Cardiac septum (tissue), 1 donor: ENCODE data around the gene INTS11. TPM values are rescaled to one million over a fixed set of nuclear protein-coding genes. Genes with fewer than 3 reads are reported as not detected.

Experiments used
- microRNA-seq: library from miRNA; unstranded; fragments of <30 nt; microRNA quantifications from one replicate; pipeline ENCODE4 v1.2.0, GENCODE V29; 2020
- total RNA-seq: library from RNA; stranded (reverse); fragmentation: NEBNext Ultra II Directional; extraction: Animal tissue kit (Norgen Biotek cat#: 25700); gene quantifications from one replicate; pipeline ENCODE4 v1.2.1, GENCODE V29; 2021
- donor health status: DM: no; HTN: no; CAD: no.

INTS11 gene
- total RNA-seq, 1 donor from 2014 or later, result 73.8 TPM

Small RNA genes within 50 kb of the gene (microRNA-seq; reads per million reads assigned to microRNA genes)
- not detected for gene MIR6726
- not detected for gene MIR6727
- gene MIR6808, result not detected

Other genes starting within 250 kb of the INTS11 start
- 5.4 TPM for gene C1orf159, start 208.6 kb downstream of the INTS11 start, total RNA-seq
- 0.22 TPM for gene TTLL10, start 150.8 kb downstream of the INTS11 start, total RNA-seq
- 0.19 TPM for gene TNFRSF18, start 118.1 kb downstream of the INTS11 start, total RNA-seq
- gene TNFRSF4, start 110.5 kb downstream of the INTS11 start, total RNA-seq, result 4.3 TPM
- gene SDF4, start 92.7 kb downstream of the INTS11 start, total RNA-seq, result 139 TPM
- 11.1 TPM for gene B3GALT6, start 92.4 kb downstream of the INTS11 start, total RNA-seq
- gene C1QTNF12, start 77.9 kb downstream of the INTS11 start, total RNA-seq, result 2.6 TPM
- 37.2 TPM for gene UBE2J2, start 50.8 kb downstream of the INTS11 start, total RNA-seq
- 2.4 TPM for gene SCNN1D, start 44.2 kb downstream of the INTS11 start, total RNA-seq
- 60.8 TPM for gene ACAP3, start 16.7 kb downstream of the INTS11 start, total RNA-seq
- gene PUSL1, start 16.1 kb downstream of the INTS11 start, total RNA-seq, result 10.5 TPM
- gene CPTP, start 142 bp upstream of the INTS11 start, total RNA-seq, result 50.2 TPM
- gene TAS1R3, start 6.6 kb upstream of the INTS11 start, total RNA-seq, result 0.62 TPM
- gene DVL1, start 24.8 kb upstream of the INTS11 start, total RNA-seq, result 96.2 TPM
- gene MXRA8, start 33.9 kb upstream of the INTS11 start, total RNA-seq, result 30.5 TPM
- 174 TPM for gene AURKAIP1, start 50.5 kb upstream of the INTS11 start, total RNA-seq
- 78.6 TPM for gene CCNL2, start 74.7 kb upstream of the INTS11 start, total RNA-seq
- 127 TPM for gene MRPL20, start 82.6 kb upstream of the INTS11 start, total RNA-seq
- gene ANKRD65, start 96.6 kb upstream of the INTS11 start, total RNA-seq, result 1.8 TPM
- 35.3 TPM for gene VWA1, start 111.0 kb upstream of the INTS11 start, total RNA-seq
- gene ATAD3C, start 125.0 kb upstream of the INTS11 start, total RNA-seq, result 0.51 TPM
- 13.7 TPM for gene ATAD3B, start 147.1 kb upstream of the INTS11 start, total RNA-seq
- 13.7 TPM for gene ATAD3A, start 187.5 kb upstream of the INTS11 start, total RNA-seq
- 5.0 TPM for gene TMEM240, start 216.0 kb upstream of the INTS11 start, total RNA-seq